Chondrocyte (in vitro differentiated cells): ENCODE measurements around the gene BNC2. TPM values are rescaled to one million over a fixed set of nuclear protein-coding genes. Genes with fewer than 3 reads are reported as not detected.

Experiments
- DNase-seq: peaks from one replicate; pipeline ENCODE4 v3.0.0; 2021; ENCODE audit warnings: mixed read lengths, low spot score
- H3K27ac Mint-ChIP-seq: one replicate; pipeline ENCODE4 v1.8.0; 2021; ENCODE audit warnings: mild to moderate bottlenecking, moderate library complexity, mixed read lengths; ENCODE audit not compliant: unreplicated experiment
- H3K27me3 Mint-ChIP-seq: 2 replicates; pipeline ENCODE4 v1.8.0; 2021; ENCODE audit warnings: low read depth, mixed read lengths
- H3K36me3 Mint-ChIP-seq: 2 replicates; pipeline ENCODE4 v1.8.0; 2021; ENCODE audit warnings: low read depth, mixed read lengths
- H3K4me1 Mint-ChIP-seq: 2 replicates; pipeline ENCODE4 v1.8.0; 2021; ENCODE audit warnings: low read depth, mild to moderate bottlenecking, mixed read lengths
- H3K4me3 Mint-ChIP-seq: one replicate; pipeline ENCODE4 v1.8.0; 2021; ENCODE audit warnings: mild to moderate bottlenecking, moderate library complexity, mixed read lengths; ENCODE audit not compliant: unreplicated experiment
- H3K9me3 Mint-ChIP-seq: 2 replicates; pipeline ENCODE4 v1.8.0; 2021; ENCODE audit warnings: low read depth, mixed read lengths
- CTCF ChIP-seq: fragments of 200-600 bp; sonication (generic); IDR thresholded peaks from 2 replicates; pipeline ENCODE4 v1.5.0; 2021; ENCODE audit warnings: antibody characterized with exemption, mild to moderate bottlenecking, moderate library complexity
- total RNA-seq: library from RNA; stranded (reverse); gene quantifications from 3 replicates; pipeline ENCODE4 v1.2.1, GENCODE V29; 2021

BNC2 gene
- total RNA-seq, 1 donor from 2014 or later, result 17.8 TPM

- H3K27me3 Mint-ChIP-seq, result no peaks in the 10 kb centered on the region
- no peak for DNase-seq
- no peaks in the 10 kb centered on the region for H3K36me3 Mint-ChIP-seq
- peaks cover 49% of the 10 kb centered on the region for H3K4me1 Mint-ChIP-seq
- no peak for TF ChIP-seq CTCF
- no peak overlapping the region for H3K27ac Mint-ChIP-seq
- no peak overlapping the region for H3K4me3 Mint-ChIP-seq
- no peaks in the 10 kb centered on the region for H3K9me3 Mint-ChIP-seq
Measured at GRCh38 chr9:16721972-16722371, 148.5 kb downstream of the BNC2 start.

GRCh38 chr9:16720386-16720785 lies 150.1 kb downstream of the BNC2 start:
- DNase-seq, result no peak
- no peak for TF ChIP-seq CTCF
- H3K27ac Mint-ChIP-seq, result no peak overlapping the region
- no peak overlapping the region for H3K4me3 Mint-ChIP-seq
- H3K9me3 Mint-ChIP-seq, result no peaks in the 10 kb centered on the region
- H3K4me1 Mint-ChIP-seq, result peaks cover 35% of the 10 kb centered on the region
- no peaks in the 10 kb centered on the region for H3K27me3 Mint-ChIP-seq
- no peaks in the 10 kb centered on the region for H3K36me3 Mint-ChIP-seq

- Mint-ChIP-seq H3K4me1 (peaks cover 31% of the 10 kb centered on the region), H3K27me3 (no peaks in the 10 kb centered on the region), H3K9me3 (no peaks in the 10 kb centered on the region), H3K27ac (no peak overlapping the region), H3K4me3 (no peak overlapping the region), H3K36me3 (no peaks in the 10 kb centered on the region)
- no peak for TF ChIP-seq CTCF
- DNase-seq, result no peak
Measured at GRCh38 chr9:16719921-16720320, 150.5 kb downstream of the BNC2 start.

- TF ChIP-seq CTCF, result no peak
- no peak overlapping the region for H3K4me3 Mint-ChIP-seq
- H3K27me3 Mint-ChIP-seq, result no peaks in the 10 kb centered on the region
- H3K36me3 Mint-ChIP-seq, result no peaks in the 10 kb centered on the region
- no peaks in the 10 kb centered on the region for H3K9me3 Mint-ChIP-seq
- no peak for DNase-seq
- H3K4me1 Mint-ChIP-seq, result peaks cover 31% of the 10 kb centered on the region
- H3K27ac Mint-ChIP-seq, result no peak overlapping the region
Measured at GRCh38 chr9:16718952-16719351, 151.5 kb downstream of the BNC2 start.

- no peak overlapping the region for H3K4me3 Mint-ChIP-seq
- H3K36me3 Mint-ChIP-seq, result no peaks in the 10 kb centered on the region
- H3K9me3 Mint-ChIP-seq, result no peaks in the 10 kb centered on the region
- no peak for TF ChIP-seq CTCF
- no peak for DNase-seq
- H3K27me3 Mint-ChIP-seq, result no peaks in the 10 kb centered on the region
- peaks cover 31% of the 10 kb centered on the region for H3K4me1 Mint-ChIP-seq
- no peak overlapping the region for H3K27ac Mint-ChIP-seq
Measured at GRCh38 chr9:16718296-16718695, 152.2 kb downstream of the BNC2 start.
